HG02885 (cell line): ENCODE data around the gene BCAR1.
"Not testable (repeated sequence)": the region's sequence is repeated elsewhere in the genome, so short reads cannot be mapped to it uniquely, and the experiment has no call there.

Experiments used
- ATAC-seq: cut with Tn5 transposase; IDR thresholded peaks from one replicate; pipeline ENCODE4 v1.9.1; 2021; ENCODE audit warnings: mild to moderate bottlenecking; ENCODE audit not compliant: unreplicated experiment, poor library complexity

Gene BCAR1

GRCh38 chr16:75206749-75207451 lies 44.5 kb downstream of the BCAR1 start, which contains the start of gene CTRB2:
Gene CTRB2, minus strand, starts transcription at chr16:75207161. Its CDS starts 20 bp downstream, at chr16:75207141.
- ATAC-seq = no peak

GRCh38 chr16:75205961-75206748 lies 45.3 kb downstream of the BCAR1 start:
- not testable (repeated sequence) for ATAC-seq

DNA sequence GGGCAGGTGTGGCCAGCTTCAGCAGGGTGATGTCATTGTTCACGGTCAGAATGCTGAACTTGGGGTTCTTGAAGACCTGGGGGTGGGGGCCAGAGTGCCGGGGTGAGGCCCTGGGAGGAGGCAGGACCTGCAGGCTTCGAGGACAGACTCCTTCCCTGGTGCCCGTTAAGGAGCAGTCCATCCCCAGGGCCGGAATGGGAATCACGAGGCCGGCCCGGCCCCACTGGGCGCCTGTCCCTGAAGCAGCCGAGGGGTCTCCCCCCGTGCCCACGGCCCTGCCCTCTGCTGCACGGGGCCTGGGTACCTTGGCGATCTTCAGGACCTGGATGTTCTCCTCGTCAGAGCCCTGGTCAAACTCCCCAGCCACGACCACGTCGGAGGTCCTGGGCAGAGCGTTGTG lies 46.0 kb downstream of the BCAR1 start:
- ATAC-seq = not testable (repeated sequence)

- not testable (repeated sequence) for ATAC-seq
Observed at GRCh38 chr16:75204905-75205304, 46.5 kb downstream of the BCAR1 start.

GRCh38 chr16:75204410-75204758 lies 47.0 kb downstream of the BCAR1 start:
- ATAC-seq = no peak

- ATAC-seq = no peak
Observed at GRCh38 chr16:75203667-75204409, 47.6 kb downstream of the BCAR1 start.

GRCh38 chr16:75203096-75203495 lies 48.3 kb downstream of the BCAR1 start:
- no peak for ATAC-seq

DNA sequence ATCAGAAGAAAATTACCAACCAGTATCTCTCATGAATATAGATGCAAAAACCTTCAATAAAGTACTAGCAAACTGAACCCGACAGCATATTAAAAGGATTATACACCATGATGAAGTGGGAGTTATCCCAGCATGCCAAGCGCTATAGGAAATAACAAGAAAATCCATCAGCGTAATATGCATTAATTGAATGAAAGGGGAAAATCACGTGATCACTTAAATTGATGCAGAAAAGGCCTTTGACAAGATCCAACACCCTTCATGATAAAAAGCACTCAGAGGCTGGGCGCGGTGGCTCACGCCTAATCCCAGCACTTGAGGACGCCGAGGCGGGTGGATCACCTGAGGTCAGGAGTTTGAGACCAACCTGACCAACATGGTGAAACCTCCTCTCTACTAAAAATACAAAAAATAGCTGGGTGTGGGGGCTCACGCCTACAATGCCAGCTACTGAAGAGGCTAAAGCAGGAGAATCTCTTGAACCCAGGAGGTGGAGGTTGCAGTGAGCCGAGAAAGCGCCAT lies 49.3 kb downstream of the BCAR1 start:
- ATAC-seq = no peak

DNA sequence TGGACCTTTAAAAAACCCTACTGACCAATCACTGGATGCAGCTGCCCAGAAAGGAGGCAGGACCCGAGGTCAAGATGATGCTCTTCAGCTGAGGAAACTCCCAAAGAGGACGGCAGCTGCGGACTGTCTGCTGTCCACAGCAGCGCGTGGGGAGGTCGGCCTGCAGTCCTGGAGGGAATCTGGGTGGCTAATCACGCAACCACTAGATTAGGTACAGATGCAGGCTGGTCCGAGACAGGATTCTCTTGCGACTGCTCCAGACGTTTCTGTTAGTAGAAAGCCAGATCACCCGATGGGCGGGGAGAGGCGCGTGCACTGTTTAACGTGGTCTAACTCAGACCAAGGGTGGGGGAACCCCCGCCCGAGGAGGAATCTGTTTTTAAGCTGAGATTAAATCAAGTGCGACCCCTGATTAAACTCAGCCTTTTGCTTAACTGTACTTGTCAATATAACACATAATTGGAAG lies 53.3 kb downstream of the BCAR1 start:
- ATAC-seq = no peak

DNA sequence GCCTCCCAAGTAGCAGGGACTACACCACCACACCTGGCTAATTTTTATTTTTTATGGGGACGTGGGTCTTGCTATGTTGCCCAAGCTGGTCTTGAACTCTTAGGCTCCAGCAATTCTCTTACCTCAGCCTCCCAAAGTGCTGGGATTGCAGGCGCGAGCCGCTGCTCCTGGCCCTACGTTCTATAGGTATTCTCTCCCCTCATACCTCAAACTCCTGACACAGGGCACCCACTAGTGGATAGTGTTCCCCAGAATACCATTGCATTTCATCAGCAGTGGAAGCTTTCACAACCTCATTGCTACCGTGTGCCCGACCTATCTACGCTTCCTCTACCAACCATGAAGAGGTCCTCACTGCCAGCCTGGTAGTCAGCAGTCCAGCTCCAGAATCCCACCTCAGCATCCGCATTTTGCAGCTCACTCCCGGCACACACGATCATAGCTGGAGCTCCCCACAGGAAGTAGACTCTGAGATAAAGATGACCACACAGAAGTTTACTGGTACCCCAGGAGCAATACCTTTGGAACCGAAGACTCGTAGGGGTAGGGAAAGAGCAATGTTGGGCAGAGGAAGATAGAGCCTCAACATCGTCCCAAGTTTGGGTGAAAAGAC lies 53.8 kb downstream of the BCAR1 start:
- no peak for ATAC-seq

GRCh38 chr16:75196836-75197235 lies 54.6 kb downstream of the BCAR1 start:
- ATAC-seq = no peak

DNA sequence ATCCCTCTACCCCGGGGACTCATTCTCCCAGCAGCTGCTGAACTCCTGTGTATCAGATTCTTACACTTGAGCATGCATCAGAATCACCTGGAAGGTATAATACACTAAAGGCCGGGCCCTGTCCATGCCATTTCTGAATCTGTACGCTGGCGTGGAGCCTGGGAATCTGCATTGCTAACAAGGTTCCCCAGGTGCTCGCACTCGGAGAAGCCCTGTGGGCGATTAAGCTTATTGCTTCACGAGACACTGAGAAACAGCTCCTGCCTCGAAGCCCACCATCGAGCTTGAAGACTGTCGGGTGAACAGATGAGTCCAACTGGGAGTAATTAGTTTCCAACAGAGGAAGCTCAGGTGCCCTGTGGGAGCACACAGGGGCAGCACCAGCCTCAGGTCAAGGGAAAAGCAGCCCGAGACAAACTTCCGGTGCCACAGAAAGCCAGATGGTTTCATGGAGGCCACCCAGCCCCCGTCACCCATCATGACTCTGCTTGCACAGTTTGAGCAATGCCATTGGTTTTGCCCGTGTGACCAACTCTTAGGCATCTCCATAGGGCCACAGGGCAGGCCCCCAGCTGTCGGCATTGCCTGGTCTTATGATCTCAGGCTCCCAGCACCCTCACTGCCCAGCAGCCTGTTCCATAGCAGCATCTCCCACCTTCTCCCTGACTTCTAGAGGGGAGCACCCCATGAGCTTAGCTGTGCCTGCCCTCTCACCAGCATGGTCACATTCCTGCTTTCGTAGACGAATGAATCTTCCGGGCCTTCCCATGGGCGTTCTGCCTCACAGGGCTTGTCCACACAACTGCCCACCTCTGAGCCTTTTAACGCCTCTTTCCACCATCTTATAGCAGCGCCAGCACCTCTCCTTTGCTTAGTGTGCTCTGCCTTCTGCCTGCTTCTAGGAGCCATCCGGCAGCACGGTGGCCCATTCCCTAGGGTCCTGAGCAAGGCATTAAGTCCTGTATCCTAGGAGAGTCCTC lies 55.3 kb downstream of the BCAR1 start:
- ATAC-seq = no peak

- ATAC-seq = no peak
Observed at GRCh38 chr16:75193730-75194444, 57.5 kb downstream of the BCAR1 start.

DNA sequence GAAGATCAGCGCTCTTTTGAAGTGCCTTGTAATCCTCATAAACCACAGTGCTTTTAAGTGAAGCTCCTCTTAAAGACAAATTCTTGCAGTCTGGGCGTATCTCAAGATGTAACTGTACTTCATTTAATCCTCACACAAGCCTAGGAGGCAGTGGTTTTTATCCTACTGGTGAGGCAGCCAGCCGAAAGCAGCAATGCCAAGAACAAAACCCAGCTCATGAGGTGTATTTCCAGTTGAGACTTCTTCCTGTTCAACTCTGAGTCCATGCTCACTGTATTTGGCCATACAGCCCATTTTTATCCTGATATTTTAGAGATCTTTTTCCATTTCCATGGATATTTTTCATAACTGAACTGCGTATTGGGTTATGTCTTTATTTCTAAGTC lies 58.2 kb downstream of the BCAR1 start:
- ATAC-seq = no peak

DNA sequence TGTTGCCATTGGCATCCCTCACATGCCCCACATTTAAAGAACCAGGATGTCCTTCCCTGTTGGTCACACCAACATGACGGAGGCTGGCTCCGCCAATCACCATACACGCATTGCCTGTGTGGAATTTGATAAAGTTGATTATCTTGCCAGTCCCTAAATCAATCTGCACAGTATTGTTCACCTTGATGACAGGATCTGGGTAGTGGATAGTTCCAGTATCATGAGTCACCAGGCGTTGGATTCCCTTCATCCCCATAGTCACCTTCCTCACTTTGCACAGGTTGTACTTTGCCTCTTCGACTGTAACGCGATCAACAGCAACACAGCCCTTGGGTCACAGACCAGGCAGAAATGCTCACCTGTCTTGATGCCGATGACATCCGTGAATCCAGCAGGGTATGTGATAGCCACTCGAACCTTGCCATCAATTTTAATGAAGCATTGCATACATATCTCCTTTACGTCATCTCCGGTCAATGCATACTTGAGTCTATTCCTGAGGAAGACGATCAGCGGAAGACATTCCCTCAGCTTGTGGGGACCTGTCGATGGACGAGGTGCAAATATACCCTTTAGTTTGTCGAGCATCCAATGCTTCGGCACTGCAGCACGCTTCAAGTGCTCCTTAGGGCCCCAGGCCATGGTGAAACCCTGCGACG lies 58.7 kb downstream of the BCAR1 start:
- ATAC-seq = no peak

GRCh38 chr16:75189638-75190245 lies 61.7 kb downstream of the BCAR1 start:
- no peak for ATAC-seq

DNA sequence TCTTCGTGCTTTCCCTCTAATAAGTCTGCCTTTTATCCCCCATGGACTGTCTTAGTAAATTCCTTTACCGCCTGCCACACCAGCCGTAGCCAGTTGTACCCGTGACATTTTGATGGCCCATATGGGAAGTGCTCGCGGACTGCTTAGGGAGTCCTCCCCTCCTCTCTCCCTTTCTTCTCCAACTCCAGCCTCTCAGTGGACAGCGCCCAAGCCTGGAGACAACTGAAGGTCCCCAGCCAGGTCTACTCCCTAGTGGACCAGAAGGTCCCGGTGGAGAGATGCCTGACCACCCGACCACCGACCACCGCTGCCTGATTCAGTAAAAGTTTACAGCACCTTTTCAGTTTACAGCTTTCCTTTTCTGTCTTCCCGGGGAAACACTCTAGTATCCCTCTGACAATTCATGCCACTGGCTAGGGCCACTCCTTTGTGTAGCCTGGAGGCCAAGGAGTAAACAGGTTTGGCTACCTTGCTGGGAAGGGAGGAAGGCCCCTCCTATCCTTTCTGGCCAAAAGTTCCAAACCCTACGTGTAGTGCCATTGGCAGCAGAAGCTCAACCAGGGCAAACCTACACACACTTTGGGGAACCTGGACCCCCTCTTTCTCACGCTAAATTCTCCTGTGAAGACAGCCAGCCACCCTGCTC lies 62.5 kb downstream of the BCAR1 start:
- no peak for ATAC-seq
